GM21526 (cell line): Measurements from ENCODE around the gene INIP.
"Not testable (repeated sequence)": the region's sequence is repeated elsewhere in the genome, so short reads cannot be mapped to it uniquely, and the experiment has no call there.

ENCODE experiments used
- ATAC-seq: cut with Tn5 transposase; IDR thresholded peaks from one replicate; pipeline ENCODE4 v1.9.1; 2021; ENCODE audit warnings: moderate library complexity; ENCODE audit not compliant: unreplicated experiment, low FRiP score

INIP gene

DNA sequence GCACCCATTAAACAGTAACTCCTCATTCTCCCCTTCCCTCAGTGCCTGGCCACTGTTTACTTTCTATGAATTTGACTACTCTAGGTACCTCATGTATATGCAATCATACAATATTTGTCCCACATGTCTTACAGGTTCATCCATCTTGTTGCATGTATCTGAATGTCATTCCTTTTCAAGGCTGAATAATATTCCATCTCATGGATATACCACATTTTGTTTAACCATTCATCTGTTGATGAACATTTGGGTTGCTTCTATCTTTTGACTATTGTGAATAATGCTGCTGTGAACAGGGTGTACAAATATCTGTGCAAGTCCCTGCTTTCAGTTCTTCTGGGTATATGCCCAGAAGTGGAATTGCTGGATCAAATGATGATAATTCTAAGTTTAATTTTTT is 40.9 kb downstream of the INIP start:
- no peak for ATAC-seq

DNA sequence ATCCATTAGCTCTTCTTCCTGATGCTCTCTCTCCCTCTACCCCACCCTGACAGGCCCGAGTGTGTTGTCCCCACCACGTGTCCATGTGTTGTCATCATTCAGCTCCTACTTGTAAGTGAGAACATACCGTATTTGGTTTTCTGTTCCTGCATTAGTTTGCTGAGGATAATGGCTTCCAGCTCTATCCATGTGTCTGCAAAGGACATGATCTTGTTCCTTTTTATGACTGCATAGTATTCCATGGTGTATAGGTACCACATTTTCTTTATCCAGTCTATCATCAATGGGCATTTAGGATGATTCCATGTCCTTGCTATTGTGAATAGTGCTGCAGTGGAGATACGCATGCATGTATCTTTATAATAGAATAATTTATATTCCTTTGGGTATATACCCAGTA is 44.7 kb downstream of the INIP start:
- ATAC-seq = not testable (repeated sequence)

DNA sequence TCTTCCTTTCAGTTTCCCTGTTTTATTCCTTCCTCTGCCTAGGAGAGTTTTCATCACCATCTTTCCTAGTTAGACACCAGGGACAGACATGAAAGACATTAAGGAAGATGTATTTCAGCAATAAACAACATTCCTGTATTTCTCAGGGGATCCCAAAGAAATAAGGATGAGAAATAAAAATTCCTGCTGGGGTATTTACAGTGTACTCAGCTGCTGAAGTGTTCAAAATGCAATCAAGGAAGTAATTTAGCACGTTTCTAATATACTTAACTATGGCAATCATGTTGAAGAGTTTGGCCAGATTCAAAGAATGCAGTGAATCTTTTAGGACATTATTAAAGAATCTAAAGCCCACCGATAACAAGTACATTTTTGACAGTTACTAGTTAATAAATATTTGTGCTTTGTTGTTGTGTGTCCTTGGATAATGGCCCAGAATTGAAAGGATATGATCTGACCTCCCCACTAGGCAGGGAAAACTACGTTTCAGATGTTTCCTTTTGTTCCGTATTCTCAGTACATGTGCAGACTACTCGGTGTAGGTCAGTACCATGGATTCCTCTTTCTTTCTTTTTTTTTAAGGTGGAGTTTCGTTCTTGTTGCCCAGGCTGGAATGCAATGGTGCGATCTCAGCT is 46.8 kb downstream of the INIP start:
- ATAC-seq = no peak

DNA sequence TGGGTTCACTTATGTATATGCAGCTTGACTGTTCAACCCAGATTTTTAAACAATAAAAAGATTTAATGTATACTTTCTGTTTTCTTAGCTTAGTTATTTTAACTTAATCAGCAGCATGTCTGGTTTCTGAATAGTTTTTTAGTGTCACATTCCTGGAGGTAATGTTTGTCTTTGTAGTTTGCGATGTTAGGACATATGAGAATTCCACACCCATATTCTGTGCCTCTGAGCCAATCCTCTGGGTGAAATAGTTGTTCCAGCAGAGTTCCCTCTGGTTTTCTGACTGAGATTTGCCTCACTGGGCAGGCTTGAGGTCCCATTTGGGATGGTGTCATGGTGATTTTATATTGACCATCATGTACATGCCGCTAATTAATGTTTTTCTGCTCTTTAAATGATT is 48.6 kb downstream of the INIP start:
- ATAC-seq = no peak

DNA sequence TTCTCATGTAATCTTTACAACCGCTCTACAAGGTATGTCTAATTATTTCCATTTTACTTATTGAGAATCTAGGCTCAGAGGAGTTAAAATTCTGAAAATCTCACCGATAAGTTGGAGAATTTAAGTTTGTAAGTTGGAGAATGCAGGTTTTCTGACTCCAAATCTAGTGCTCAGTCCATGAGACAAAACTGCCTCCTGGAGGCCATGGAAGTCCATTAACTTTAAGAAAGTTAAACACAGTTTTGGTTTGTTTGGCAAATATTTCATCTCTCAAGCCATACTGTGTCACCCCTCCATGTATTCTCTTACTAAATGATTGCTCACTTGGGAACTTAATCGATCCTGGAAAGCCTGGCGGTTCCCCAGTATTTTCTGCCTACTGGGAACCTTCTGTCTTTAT is 52.6 kb downstream of the INIP start:
- ATAC-seq = no peak

DNA sequence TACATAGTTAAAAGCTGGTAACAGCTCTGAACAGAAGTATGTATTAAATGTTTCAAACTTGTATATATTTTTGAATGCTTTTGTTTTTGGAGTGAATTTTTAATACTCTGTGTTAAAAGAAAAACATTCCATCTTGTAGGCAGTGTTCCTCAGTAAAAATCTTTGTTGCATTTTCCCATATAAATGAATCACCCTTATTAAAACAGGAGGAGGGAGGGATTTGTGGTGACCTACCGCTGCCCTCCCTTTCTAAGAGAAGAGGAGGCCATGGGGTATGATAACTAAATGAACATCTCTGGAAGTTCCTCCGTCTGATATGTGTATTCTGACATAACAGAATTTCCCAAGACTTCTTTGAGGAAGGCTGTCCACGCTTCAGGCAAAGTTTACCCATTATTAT is 53.4 kb downstream of the INIP start:
- ATAC-seq = no peak

DNA sequence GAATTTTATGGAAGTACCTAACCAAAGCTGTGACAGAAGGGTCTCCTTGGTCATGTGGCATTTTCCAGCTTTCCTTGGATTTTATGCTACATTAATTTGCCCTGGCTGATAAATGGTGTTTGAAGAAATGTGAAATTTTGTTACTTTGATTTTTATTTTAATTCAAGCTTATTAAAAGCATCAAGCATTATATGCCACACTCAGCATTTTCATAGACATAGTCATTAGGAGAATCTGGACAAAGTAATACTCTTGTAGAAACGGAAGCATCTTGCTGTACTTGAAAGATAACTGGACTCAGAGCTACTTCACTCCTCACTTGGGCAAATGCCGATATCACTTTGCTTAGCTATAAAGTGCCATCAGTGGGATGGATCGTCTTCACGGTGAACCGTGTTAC is 54.2 kb downstream of the INIP start:
- ATAC-seq = no peak

DNA sequence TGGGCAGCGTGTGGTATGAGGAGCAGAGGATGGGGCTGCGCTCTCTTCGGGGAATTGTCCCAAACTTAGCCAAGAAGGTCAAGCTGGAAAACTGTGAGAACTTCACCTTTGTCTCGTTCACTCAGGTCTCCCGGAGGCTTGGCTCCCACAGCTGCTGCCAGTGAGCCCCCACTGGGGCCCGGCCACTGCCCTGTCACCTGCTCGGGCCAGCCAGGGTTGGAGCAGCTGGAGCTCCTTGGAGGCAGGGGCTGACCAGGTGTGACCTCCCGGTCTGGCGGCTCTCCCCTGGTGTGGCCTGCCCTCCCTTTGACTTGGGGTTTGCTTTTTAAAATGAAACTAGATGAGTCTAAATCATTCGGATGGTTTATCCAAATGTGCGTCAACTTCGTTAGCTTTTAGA is 58.0 kb downstream of the INIP start:
- no peak for ATAC-seq

DNA sequence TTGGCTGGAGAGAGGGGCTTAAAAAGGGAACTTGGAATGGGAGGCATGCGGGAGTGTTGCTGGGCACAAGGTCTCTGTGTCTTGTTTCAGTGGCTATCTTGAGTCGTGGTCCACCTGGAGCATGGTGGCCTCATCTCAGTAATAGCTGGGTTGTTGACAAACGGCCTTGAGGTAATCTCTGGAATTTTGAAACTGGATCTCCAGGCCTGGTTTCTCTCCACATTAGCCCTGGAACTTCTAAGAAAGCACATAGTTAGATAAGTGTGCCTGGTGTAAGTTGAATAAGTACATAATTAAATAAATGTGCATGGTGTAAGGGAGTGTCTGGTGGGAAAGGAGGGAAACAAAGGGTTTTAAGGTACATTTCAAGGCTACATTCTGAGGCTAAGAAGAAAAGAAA is 62.2 kb downstream of the INIP start:
- ATAC-seq = no peak

DNA sequence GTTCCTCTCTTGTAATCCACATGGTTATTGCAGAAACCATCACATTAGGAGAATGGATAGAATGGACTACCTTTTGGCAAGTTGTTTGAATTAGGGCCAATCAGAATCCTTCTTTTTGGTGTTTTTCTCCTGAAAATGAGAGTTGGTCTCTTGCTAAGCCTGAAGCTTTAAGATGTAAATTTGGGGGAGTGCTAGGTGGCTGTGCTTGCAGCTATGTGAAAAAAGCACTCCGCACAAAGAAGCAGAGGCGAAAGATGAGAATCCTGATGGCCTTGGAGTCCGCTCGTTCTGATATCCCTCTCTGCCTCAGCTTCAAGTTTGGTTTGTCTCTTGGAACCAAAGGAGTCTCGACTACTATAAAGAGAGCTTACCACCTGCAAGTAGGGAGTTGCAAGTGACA is 63.6 kb downstream of the INIP start:
- ATAC-seq = no peak

DNA sequence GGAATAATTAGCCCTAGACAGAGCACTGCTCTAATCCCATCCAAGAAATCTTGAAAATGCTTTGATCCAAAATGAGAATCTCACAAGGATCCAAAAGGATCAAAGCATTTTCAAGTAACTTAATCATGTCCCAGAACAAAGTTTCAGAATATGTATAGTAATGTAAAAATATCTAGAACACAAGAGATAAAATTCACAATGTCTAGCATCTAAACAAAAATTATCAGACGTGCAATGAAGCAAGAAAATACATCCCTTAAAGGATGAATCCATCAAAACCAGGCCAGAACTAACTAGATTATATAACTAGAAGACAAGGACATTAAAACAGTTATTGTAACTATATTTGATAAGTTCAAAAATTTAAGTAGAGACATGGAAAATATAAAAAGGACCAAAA is 69.3 kb downstream of the INIP start:
- ATAC-seq = no peak

DNA sequence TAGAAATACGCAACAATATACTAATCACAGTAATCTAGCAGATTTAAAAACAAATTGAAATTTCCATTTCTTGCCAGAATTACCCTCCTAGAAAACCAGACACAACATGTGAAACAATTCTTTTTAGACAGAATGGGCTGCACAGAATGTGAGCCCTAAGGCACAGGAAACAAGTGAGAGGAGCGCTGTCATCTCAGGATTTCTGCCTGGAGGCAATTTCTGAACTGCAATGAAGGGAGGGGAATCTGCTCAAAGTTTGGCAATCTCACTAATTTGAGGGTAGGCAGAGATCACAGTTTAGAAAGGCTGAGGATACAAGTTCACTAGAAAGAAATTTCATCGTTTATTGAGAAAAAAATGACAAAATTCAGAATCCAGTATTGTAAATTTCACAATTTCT is 70.3 kb downstream of the INIP start:
- ATAC-seq = no peak

DNA sequence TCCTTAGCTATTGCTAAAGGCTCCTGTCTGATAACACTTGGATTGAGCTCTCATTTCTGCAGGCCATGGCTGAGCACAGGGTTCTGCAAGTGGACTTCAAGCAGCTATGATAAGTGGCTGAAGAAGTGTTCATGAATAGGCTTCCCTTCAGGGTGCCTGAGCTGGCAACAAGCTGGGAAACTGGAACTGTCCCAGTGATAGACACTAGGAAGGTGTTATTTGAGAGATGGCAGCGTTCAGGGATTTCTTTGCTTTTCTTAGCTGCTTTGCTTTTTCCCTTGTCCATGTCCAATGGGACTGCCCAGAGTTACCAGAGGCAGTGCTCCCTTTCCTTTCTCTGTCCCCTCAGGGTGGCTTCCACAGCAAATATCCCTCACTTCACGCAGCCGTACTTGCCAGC is 75.8 kb downstream of the INIP start:
- no peak for ATAC-seq

DNA sequence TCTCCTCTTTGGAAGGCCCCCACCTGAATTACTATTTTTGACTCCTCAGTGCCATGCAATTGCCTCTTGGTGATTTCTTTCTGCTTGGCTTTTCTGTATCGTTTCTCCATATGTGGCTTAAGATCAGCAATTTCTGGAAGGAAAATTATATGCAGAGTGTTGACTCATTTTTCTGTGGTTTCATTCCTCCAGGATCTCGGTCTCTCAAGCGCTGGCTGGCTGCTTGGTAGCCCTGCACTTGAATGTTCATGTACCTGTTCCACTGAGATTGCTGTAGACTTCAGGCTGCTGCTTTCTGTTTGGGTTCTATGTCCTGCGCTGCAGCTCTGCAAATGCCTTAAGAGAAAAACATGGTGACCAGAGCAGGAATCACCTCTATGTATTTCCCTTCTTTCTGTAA is 77.6 kb downstream of the INIP start:
- no peak for ATAC-seq
